ENCODE data around the gene ZC3H10.

- TF ChIP-seq POLR2AphosphoS5 (IDR thresholded peaks at IDR 0.05) (no peak), CTCF (IDR thresholded peaks at IDR 0.05) (no peak), EP300 (IDR thresholded peaks at IDR 0.05) (no peak)
These were observed 7.5 kb upstream of the ZC3H10 start for GRCh38 chr12:56110571-56110970.

All from upper lobe of left lung (tissue), 4 donors.